Lower lobe of right lung (tissue), 2 donors: Measurements from ENCODE around the gene STIMATE. TPM values are rescaled to one million over a fixed set of nuclear protein-coding genes. Genes with fewer than 3 reads are reported as not detected.

Experiments
- ATAC-seq, 2 donors: fragments of 200-7000 bp; cut with Tn5 transposase; one replicate each; pipeline ENCODE4 v1.9.1; 2020 to 2022; ENCODE audit warnings: mild to moderate bottlenecking in 2 of 2, moderate library complexity in 2 of 2
- DNase-seq: peaks from one replicate; pipeline ENCODE4 v3.0.0-alpha.2; 2020
- H3K27ac ChIP-seq: fragments of 200-600 bp; one replicate; pipeline ENCODE4 v1.8.0; 2022
- H3K27me3 ChIP-seq: fragments of 200-600 bp; one replicate; pipeline ENCODE4 v1.8.0; 2022; ENCODE audit warnings: low read depth
- H3K36me3 ChIP-seq: fragments of 200-600 bp; one replicate; pipeline ENCODE4 v1.8.0; 2022; ENCODE audit warnings: mild to moderate bottlenecking
- H3K4me1 ChIP-seq: fragments of 200-600 bp; one replicate; pipeline ENCODE4 v1.8.0; 2022
- H3K4me3 ChIP-seq: fragments of 200-600 bp; one replicate; pipeline ENCODE4 v1.8.0; 2022; ENCODE audit warnings: mild to moderate bottlenecking
- H3K9me3 ChIP-seq: fragments of 200-600 bp; one replicate; pipeline ENCODE4 v1.8.0; 2022
- CTCF ChIP-seq: fragments of 200-600 bp; IDR thresholded peaks from one replicate; pipeline ENCODE4 v1.8.0; 2022; ENCODE audit warnings: antibody characterized with exemption, mild to moderate bottlenecking
- intact Hi-C: fragments of 100-400 bp; cut with DNase I; formaldehyde crosslinking; loops from one replicate; pipeline ENCODE4 v1.11.0; 2022
- total RNA-seq: library from RNA; stranded (reverse); fragmentation: NEBNext Ultra II Directional; extraction: Animal tissue kit (Norgen Biotek cat#: 25700); gene quantifications from one replicate; pipeline ENCODE4 v1.2.1, GENCODE V29; 2021
- donor health status: DM: no; HTN: yes; CAD: no; lungs with severe emphysema.

Gene STIMATE
- total RNA-seq, 1 donor from 2014 or later: 42.4 TPM

GRCh38 chr3:52877085-52877484 lies 20.3 kb downstream of the STIMATE start:
- DNase-seq (no peak), ATAC-seq (no peak)
- intact Hi-C loops: no loop called here
- no peaks in the 10 kb centered on the region for H3K36me3 ChIP-seq
- no peak overlapping the region for H3K27ac ChIP-seq
- H3K27me3 ChIP-seq: no peaks in the 10 kb centered on the region
- H3K4me3 ChIP-seq: no peak overlapping the region
- no peaks in the 10 kb centered on the region for H3K9me3 ChIP-seq
- peaks cover 22% of the 10 kb centered on the region for H3K4me1 ChIP-seq
- TF ChIP-seq CTCF: no peak

- Histone ChIP-seq H3K9me3 (no peaks in the 10 kb centered on the region), H3K4me1 (peaks cover 22% of the 10 kb centered on the region), H3K27me3 (no peaks in the 10 kb centered on the region), H3K4me3 (no peak overlapping the region), H3K27ac (no peak overlapping the region), H3K36me3 (no peaks in the 10 kb centered on the region)
- ATAC-seq (no peak), DNase-seq (no peak)
- no peak for TF ChIP-seq CTCF
- intact Hi-C loops: no loop called here
Observed at GRCh38 chr3:52874864-52875587, 22.3 kb downstream of the STIMATE start.

DNA sequence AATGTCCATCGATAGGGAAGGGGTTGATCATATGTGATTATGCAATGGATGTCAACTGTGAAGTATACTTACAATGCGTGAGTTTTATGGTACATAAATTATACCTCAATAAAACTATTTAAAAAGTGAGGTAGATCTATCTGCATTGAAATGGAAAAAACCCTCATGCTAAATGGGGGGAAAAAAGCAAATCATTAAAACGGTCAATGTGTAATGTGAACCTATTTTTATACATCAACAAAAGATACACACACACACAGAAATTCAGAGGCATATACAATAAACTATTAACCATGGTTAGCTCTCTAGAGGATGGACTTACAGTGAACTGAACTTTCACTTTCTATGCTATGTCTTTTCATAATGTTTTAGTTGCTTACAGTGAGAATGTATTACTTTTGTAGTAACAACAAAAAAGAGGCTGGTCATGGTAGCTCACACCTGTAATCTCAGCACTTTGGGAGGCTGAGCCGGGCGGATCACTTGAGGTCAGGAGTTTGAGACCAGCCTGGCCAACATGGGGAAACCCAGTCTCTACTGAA lies 23.1 kb downstream of the STIMATE start:
- Histone ChIP-seq H3K4me3 (no peak overlapping the region), H3K27me3 (no peaks in the 10 kb centered on the region), H3K4me1 (peaks cover 22% of the 10 kb centered on the region), H3K36me3 (no peaks in the 10 kb centered on the region), H3K9me3 (no peaks in the 10 kb centered on the region), H3K27ac (no peak overlapping the region)
- DNase-seq (no peak), ATAC-seq (no peak)
- intact Hi-C loops: no loop called here
- no peak for TF ChIP-seq CTCF

DNA sequence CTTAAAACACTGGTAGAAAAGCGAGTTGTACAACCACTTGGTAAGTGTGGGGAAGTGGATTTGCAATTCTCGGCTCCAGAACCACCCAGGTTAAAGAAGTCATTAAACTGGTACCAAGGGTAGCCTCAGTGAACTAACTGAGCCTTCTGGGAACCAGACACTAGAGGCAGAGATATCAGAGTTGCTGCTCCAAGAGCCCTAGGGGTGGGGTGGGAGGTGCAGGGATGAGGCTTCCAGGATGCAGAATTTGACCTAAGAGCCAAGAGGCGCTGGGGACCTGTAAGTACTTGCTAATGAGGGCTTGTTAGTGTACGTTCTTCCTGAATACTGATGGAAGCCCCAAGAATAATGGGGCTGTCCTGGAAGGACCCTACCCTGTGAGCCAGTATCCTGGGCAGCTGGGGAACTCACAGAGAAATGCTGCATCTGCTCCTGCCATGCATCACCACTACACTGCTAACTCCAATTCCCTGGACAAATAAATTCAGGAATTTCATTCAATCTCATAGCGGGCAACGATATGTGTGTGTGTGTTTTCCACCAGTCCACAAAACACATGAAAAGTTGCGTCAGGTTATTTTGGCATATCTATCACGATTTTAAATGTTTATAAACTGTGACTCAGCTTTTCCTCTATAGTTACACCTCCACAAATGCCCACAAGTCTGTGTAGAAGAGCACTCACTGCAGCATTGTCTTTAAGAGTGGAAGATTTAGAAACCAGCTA lies 23.8 kb downstream of the STIMATE start:
- DNase-seq: no peak
- no peaks in the 10 kb centered on the region for H3K9me3 ChIP-seq
- no peak overlapping the region for H3K4me3 ChIP-seq
- H3K4me1 ChIP-seq: peaks cover 22% of the 10 kb centered on the region
- TF ChIP-seq CTCF: no peak
- H3K27me3 ChIP-seq: no peaks in the 10 kb centered on the region
- ATAC-seq: no peak
- H3K36me3 ChIP-seq: no peaks in the 10 kb centered on the region
- H3K27ac ChIP-seq: no peak overlapping the region
- intact Hi-C loops: no loop called here

- Histone ChIP-seq H3K36me3 (no peaks in the 10 kb centered on the region), H3K9me3 (no peaks in the 10 kb centered on the region), H3K27ac (no peak overlapping the region), H3K4me3 (no peak overlapping the region), H3K4me1 (peaks cover 22% of the 10 kb centered on the region), H3K27me3 (no peaks in the 10 kb centered on the region)
- ATAC-seq (no peak), DNase-seq (no peak)
- TF ChIP-seq CTCF: no peak
- intact Hi-C loops: no loop called here
Observed at GRCh38 chr3:52872245-52872644, 25.1 kb downstream of the STIMATE start.
